ENCODE data around the gene EFCAB3. TPM values are rescaled to one million over a fixed set of nuclear protein-coding genes. Genes with fewer than 3 reads are reported as not detected.

Gene EFCAB3
- not detected for total RNA-seq (2013)
- polyA plus RNA-seq: not detected
- not detected in 2 replicates for polyA minus RNA-seq
- 0 to 1.8 (median 0.06) reads per million in 11 experiments for total RNA-seq

GRCh38 chr17:62380253-62380652 is at the start of gene EFCAB3:
TSS of gene EFCAB3 (plus strand) at chr17:62380553. CDS start at chr17:62382980, 2,427 bp downstream.
- H3K4me3 ChIP-seq (replicated peaks in 1 of 3; ENCODE audit: low read depth in 2 of 3, low read length in 3 of 3): no peak within 1 kb of the TSS
- no CpG with 5 or more reads among the region's 3 CpGs for WGBS (ENCODE audit: insufficient coverage)
- Mint-ChIP-seq H3K27ac (no peak within 1 kb of the TSS), H3K4me1 (no peaks in the 10 kb centered on the region), H3K36me3 (no peaks in the 10 kb centered on the region), H3K9me3 (peaks cover 0 to 3% (median 0%) of the 10 kb centered on the region in 7 donors), H3K27me3 (ENCODE audit: low read depth in 3 of 3) (peaks cover 2 to 17% (median 9%) of the 10 kb centered on the region in 3 donors), H3K4me3 (no peak within 1 kb of the TSS)
- intact Hi-C loops (cut with micrococcal nuclease): no loop called here
- H3K36me3 ChIP-seq (replicated peaks in 1 of 2; ENCODE audit: control insufficient read depth in 1 of 2, insufficient read depth in 2 of 2, low read length in 2 of 2): no peaks in the 10 kb centered on the region
- no peaks in the 10 kb centered on the region for H3K4me1 ChIP-seq (ENCODE audit: control insufficient read depth in 1 of 2, insufficient read depth in 2 of 2, low read length in 2 of 2)
- no peak within 1 kb of the TSS for H3K9ac ChIP-seq (ENCODE audit: insufficient read depth, low read length, poor library complexity, severe bottlenecking)
- no peak for TF ChIP-seq CTCF (IDR thresholded peaks at IDR 0.05)
- DNase-seq: no peak
- H3K27me3 ChIP-seq (ENCODE audit: control insufficient read depth in 2 of 2, insufficient read depth in 2 of 2, low read length in 2 of 2): peaks cover 0 to 2% of the 10 kb centered on the region in 2 donors
- no peak within 1 kb of the TSS for H2AFZ ChIP-seq (ENCODE audit: insufficient read depth, low read depth, low read length, poor library complexity, severe bottlenecking)
- H3K27ac ChIP-seq (ENCODE audit: low read depth in 1 of 2, low read length in 2 of 2): no peak within 1 kb of the TSS
- H3K9me3 ChIP-seq (replicated peaks in 1 of 2; ENCODE audit: control insufficient read depth in 1 of 2, insufficient read depth in 1 of 2, low read length in 2 of 2): no peaks in the 10 kb centered on the region
- no peaks in the 10 kb centered on the region for H4K20me1 ChIP-seq (ENCODE audit: insufficient read depth, low read length)
- no peaks in the 10 kb centered on the region for H3K79me2 ChIP-seq (ENCODE audit: insufficient read depth, low read length)
- no peak within 1 kb of the TSS for H3K4me2 ChIP-seq (replicated peaks; ENCODE audit: extremely low read depth, low read length, poor library complexity, severe bottlenecking)

DNA sequence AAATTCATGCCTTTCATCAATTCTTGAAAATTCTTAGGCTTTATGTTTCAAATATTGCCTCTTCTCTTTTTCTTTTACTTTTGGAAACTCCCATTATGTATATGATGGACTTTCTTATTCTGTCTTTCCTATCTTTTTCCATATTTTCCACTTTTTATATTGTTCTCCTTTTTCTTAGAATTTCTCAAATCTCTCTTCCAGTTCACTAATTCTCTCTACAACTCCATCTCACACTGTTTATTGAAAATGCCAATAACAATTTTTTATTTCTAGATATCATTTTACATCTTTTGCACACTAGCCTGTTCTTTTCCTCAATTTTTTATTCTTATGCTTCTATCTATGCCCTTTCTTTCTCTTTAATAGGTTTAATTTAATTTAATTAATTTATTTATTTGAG is 43.8 kb upstream of the EFCAB3 start:
- Histone ChIP-seq H3K79me2 (ENCODE audit: insufficient read depth, low read length) (no peaks in the 10 kb centered on the region), H3K27me3 (ENCODE audit: control insufficient read depth in 2 of 2, insufficient read depth in 2 of 2, low read length in 2 of 2) (no peaks in the 10 kb centered on the region), H3K27ac (ENCODE audit: low read depth in 1 of 2, low read length in 2 of 2) (no peak overlapping the region), H3K4me1 (ENCODE audit: control insufficient read depth in 1 of 2, insufficient read depth in 2 of 2, low read length in 2 of 2) (no peaks in the 10 kb centered on the region), H3K4me2 (replicated peaks; ENCODE audit: extremely low read depth, low read length, poor library complexity, severe bottlenecking) (no peak overlapping the region), H3K4me3 (replicated peaks in 1 of 3; ENCODE audit: low read depth in 2 of 3, low read length in 3 of 3) (no peak overlapping the region), H3K36me3 (replicated peaks in 1 of 2; ENCODE audit: control insufficient read depth in 1 of 2, insufficient read depth in 2 of 2, low read length in 2 of 2) (no peaks in the 10 kb centered on the region), H4K20me1 (ENCODE audit: insufficient read depth, low read length) (no peaks in the 10 kb centered on the region), H2AFZ (ENCODE audit: insufficient read depth, low read depth, low read length, poor library complexity, severe bottlenecking) (no peak overlapping the region), H3K9ac (ENCODE audit: insufficient read depth, low read length, poor library complexity, severe bottlenecking) (no peak overlapping the region), H3K9me3 (replicated peaks in 1 of 2; ENCODE audit: control insufficient read depth in 1 of 2, insufficient read depth in 1 of 2, low read length in 2 of 2) (peaks cover 3 to 4% of the 10 kb centered on the region in 2 donors)
- Mint-ChIP-seq H3K27ac (no peak overlapping the region), H3K27me3 (ENCODE audit: low read depth in 3 of 3) (peaks cover 0 to 7% (median 3%) of the 10 kb centered on the region in 3 donors), H3K4me3 (no peak overlapping the region), H3K4me1 (peaks cover 4% of the 10 kb centered on the region), H3K9me3 (peaks cover 8 to 18% (median 12%) of the 10 kb centered on the region in 7 donors), H3K36me3 (no peaks in the 10 kb centered on the region)
- no peak for TF ChIP-seq CTCF (IDR thresholded peaks at IDR 0.05)
- intact Hi-C loops (cut with micrococcal nuclease): no loop called here
- no peak for DNase-seq
